Choroid plexus epithelial cell (primary cell): ENCODE measurements around the gene HOXB8.

ENCODE experiments used
- DNase-seq: peaks from one replicate; pipeline ENCODE4 v3.0.0-alpha.2; 2010; ENCODE audit warnings: low read depth
- H3K4me3 ChIP-seq: 2 replicates; pipeline ENCODE4 v1.5.1; 2011; ENCODE audit warnings: low read depth, mild to moderate bottlenecking, control low read depth, low read length, moderate library complexity
- TF ChIP-seq, protein P1 (sequence below): conservative IDR thresholded peaks from 2 replicates; pipeline ENCODE4 v1.5.1; 2011; ENCODE audit warnings: low read depth, mild to moderate bottlenecking, control low read depth, inconsistent platforms, low read length, moderate library complexity

HOXB8 gene

DNA sequence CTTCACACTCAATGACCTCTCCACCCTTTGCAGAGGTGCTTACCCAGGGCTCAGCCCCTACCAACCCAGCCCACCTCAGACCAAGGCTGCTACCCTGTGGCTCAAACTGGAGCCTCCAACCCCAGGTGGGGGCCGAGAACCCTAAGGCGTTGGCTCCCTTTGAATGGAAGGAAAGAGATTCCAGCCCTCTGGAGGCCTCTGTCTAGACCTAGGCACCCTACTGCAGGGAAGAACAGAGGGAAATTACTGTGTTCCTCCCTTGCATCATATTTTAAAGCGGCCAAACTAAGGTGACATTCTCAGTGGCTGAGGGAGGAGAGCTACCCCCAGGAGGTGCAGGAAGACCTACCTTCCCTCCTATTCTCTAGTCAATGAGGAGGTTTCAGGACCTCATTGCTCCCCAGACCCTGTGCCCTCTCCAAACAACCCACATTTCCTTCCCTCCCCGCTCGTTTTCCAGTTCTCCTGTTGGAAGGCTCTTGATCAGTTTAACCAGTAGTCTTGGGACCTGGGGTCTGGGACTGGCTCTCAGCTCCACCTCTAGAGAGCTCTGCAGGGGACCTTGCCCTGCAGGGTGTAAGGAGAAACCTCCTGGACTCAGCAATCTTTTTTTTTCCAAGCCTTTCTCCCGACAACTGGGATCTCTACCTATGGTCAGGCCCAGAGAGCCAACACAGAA, 5.5 kb upstream of the HOXB8 start:
- TF ChIP-seq, protein P1, sequence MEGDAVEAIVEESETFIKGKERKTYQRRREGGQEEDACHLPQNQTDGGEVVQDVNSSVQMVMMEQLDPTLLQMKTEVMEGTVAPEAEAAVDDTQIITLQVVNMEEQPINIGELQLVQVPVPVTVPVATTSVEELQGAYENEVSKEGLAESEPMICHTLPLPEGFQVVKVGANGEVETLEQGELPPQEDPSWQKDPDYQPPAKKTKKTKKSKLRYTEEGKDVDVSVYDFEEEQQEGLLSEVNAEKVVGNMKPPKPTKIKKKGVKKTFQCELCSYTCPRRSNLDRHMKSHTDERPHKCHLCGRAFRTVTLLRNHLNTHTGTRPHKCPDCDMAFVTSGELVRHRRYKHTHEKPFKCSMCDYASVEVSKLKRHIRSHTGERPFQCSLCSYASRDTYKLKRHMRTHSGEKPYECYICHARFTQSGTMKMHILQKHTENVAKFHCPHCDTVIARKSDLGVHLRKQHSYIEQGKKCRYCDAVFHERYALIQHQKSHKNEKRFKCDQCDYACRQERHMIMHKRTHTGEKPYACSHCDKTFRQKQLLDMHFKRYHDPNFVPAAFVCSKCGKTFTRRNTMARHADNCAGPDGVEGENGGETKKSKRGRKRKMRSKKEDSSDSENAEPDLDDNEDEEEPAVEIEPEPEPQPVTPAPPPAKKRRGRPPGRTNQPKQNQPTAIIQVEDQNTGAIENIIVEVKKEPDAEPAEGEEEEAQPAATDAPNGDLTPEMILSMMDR = no peak
- H3K4me3 ChIP-seq = no peak overlapping the region
- DNase-seq = no peak

DNA sequence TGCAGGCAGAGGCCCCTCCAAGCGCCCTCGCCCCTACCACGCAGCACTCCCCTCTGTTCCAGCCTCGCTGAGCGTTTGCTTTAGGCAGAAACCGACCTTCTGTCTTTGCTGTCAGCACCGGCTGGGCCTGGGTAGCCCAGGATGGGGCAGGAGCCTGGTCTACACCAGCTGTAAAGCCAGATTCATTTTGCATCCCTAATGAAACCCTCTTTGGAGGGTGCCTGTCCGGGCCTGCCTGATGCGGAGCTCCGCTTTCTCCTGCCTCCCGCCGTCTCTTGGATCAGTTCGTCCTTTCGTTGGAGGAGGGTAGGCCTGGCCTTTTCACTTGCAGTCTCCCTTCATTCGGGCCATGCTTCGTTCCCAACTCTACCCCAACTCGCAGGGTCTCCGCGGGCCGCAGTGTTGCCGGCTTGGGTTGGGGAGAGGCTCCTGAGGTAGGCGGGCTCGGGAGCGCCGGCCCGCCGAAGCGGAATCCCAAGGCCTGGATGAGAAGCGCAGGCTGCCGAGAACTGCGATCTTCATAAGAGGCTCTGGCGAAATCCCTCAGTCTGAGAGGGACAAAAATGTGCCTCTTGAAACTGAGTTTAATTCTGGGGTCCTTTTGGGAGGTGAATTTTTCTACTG, 4.8 kb upstream of the HOXB8 start:
- TF ChIP-seq, protein P1 = no peak

DNA sequence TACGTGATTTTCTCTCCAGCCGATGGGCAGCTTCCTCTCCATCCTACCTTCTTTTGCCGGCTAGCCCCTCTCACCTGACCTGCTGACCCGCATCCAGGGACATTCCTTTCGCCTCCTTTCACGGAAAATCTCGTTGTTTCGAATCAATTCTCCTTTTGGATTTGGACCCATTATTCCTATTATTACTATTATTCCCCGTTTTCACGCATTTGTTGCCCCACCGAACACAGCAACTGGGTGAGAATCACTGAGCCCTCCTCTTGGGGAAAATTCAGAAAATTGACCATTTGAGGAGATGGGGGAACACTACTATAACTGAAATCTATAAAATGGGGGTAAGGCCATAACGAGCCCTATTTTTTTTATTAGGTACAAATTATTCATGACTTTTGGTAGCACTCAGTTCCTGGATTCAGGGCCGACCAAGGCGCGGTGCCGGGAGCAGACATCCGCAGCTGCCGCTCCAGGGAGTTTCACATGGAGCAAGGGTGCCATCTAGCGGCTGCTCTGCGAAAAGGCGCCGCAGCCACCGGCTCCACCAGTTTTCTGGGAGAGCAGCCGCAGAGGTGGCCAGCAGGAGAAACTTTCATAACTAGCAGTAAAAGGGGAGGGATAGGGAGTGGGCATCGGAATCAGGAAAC, 3.3 kb upstream of the HOXB8 start:
- peak; percentile 84 for DNase-seq
- no peak overlapping the region for H3K4me3 ChIP-seq

More for the DNA sequence above, 4.8 kb upstream of the HOXB8 start:
- no peak overlapping the region for H3K4me3 ChIP-seq
- DNase-seq = no peak

DNA sequence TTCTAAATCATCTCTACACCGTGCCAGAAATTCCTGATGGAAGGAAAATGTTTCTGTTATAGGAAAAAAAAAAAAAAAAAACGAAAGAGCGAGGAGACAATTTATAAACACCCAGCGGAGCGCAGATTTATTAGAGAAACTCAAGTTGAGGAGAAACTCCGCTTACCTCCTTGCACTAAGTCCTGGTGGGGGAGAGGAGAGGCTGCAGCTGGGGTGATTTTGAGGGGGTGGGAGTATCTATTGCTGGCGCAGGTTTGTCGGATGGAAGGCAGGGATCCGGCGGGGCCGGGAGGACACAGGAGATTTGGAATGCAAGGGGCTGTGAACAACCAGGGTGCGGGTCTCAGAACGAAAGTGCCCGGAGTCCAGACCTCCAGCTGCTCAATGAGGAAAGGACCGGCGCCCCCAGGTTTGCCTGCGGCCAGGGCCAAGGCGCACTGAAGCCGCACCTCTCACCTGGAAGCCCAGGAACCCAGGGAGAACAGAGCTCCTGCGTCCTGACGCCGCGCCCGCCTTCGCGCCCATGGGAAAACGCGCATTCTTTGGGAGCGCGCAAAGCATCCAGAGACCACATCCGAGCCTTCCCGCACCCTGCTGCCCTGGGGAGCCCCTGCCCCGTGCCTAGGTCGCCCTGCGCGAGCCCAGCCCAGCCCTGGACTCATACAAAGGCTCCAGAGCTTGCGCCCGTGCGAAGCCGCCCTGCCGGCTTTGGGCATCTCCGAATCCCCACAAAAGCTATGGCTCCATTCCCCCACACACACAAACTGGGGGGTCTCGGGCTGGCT, 2.6 kb upstream of the HOXB8 start:
- no peak overlapping the region for H3K4me3 ChIP-seq
- TF ChIP-seq, protein P1 = no peak
- DNase-seq = no peak

More for the DNA sequence above, 3.3 kb upstream of the HOXB8 start:
- TF ChIP-seq, protein P1 = peak; percentile 93

DNA sequence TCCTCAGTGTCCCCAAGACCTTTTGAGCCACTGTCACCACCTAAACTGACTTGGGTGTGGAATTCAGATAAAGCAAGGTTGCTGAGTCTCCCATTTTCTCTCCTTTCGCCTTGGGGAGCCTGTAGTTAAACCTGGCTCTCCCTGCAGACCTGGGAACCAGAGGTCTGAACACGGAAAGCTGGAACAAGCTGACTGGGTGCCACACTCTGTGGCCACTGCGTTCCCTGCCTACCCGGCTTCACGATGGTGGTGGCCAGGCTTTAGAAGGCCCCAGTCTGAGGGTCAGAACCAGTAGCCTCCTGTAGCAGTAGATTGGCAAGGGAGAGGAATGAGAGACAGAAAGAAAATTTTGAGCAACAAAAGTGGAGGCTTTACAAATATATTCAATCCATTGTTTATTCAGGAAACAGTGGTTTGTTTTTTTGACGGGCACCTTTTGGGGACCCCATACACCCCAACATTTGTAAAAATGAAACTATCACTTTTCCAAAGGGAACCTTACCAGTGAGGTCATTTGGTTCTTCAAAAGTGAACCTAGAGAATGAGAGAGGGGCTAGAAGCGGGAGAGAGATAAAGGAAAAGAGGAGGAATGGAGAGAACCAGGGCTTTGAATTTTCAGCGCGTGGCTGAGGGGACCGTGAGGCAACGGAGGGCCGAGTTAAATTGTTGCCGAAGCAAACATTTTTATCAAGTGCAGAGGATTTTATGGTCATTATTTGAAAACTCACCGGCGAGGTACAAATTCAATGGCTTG, 1.8 kb upstream of the HOXB8 start:
- TF ChIP-seq, protein P1 = no peak
- no peak for DNase-seq
- H3K4me3 ChIP-seq = no peak overlapping the region

DNA sequence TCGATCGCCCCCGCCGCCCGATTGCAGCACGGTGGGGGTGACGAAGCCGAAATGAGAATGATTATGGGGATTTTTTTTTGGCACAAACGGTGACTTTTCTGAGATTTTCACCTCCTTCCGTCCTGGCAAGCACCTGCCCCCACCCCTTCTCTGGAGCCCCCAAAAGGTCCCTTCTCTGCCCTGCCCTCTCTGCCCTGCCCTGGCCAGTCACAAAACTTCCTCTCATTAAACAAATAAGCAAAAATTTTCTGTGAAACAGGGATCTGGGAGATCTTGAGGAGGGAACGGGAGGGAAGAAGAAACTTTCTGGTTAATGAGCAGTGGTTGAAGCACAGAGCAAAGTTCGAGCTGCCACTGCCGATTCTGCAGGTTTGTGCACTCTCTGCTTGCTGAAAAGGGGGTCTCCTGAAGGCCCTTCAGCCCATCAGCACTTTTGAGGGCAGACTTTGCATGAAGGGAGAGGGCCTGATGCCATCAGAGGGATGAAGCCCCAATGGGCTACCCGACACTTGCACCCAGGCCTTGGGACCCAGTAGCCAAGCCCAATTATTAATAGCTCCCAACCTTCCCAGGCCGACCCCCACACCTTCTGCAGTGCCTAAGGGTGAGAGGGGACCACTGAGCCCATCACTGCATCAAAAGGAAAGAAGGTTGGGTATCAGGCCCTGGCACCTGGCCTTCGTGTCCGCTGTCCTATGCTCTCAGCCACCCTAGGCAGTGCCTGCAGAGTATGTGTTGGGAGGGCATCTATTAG, 1.0 kb upstream of the HOXB8 start:
- no peak overlapping the region for H3K4me3 ChIP-seq
- TF ChIP-seq, protein P1 = no peak
- DNase-seq = no peak
